ENCODE data around the gene PDE4B. TPM values are rescaled to one million over a fixed set of nuclear protein-coding genes. Genes with fewer than 3 reads are reported as not detected.

The PDE4B gene
- total RNA-seq, 1 donor from 2014 or later, result 0.29 TPM

DNA sequence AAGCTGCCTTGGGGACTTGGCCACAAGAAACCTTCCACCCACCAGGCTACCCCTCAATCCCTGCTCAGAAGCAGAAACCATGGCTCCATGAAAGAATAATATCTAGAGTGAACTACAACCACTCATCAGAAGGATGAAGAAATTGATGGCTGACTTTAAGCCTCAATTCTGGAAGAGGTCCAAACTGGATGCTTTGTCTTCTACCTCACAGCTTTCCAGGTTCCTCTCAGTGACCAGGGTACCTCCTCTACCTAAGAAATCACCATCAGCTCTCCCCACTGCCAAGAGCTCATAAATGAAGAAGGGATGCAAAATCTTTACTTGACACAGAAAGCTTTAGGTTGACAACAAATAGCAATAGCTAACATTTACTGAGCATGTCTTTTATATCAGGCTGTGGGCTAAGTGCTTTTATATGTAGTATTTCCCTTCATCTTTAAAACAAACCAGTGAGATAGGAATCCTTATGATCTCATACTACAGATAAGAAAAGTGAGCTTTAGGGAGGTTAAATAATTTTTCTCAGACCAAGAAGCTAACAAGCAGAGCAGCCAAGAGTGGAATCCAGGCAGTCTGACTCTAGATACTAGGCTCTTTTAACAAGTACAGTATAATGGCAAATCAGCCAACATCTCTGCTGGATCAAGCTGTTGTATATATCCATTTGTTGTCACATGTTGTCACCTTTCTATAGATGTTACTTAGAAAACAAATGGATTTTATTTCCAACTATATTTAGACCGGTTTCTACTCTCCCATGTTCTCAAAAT is 498.3 kb downstream of the PDE4B start:
- TF ChIP-seq, protein P1, sequence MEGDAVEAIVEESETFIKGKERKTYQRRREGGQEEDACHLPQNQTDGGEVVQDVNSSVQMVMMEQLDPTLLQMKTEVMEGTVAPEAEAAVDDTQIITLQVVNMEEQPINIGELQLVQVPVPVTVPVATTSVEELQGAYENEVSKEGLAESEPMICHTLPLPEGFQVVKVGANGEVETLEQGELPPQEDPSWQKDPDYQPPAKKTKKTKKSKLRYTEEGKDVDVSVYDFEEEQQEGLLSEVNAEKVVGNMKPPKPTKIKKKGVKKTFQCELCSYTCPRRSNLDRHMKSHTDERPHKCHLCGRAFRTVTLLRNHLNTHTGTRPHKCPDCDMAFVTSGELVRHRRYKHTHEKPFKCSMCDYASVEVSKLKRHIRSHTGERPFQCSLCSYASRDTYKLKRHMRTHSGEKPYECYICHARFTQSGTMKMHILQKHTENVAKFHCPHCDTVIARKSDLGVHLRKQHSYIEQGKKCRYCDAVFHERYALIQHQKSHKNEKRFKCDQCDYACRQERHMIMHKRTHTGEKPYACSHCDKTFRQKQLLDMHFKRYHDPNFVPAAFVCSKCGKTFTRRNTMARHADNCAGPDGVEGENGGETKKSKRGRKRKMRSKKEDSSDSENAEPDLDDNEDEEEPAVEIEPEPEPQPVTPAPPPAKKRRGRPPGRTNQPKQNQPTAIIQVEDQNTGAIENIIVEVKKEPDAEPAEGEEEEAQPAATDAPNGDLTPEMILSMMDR (IDR thresholded peaks at IDR 0.05; ENCODE audit: unreplicated experiment), result no peak
- Mint-ChIP-seq H3K27ac (no peak overlapping the region), H3K27me3 (peaks cover 9% of the 10 kb centered on the region), H3K4me3 (ENCODE audit: low read depth) (no peak overlapping the region), H3K36me3 (ENCODE audit: insufficient read depth) (no peaks in the 10 kb centered on the region), H3K9me3 (ENCODE audit: low read depth) (no peaks in the 10 kb centered on the region), H3K4me1 (ENCODE audit: low read depth) (peaks cover 2% of the 10 kb centered on the region)
- DNase-seq (ENCODE audit: low spot score, unreplicated experiment), result no peak

- peaks cover 2% of the 10 kb centered on the region for H3K4me1 Mint-ChIP-seq (ENCODE audit: low read depth)
- no peak for DNase-seq (ENCODE audit: low spot score, unreplicated experiment)
- no peak overlapping the region for H3K4me3 Mint-ChIP-seq (ENCODE audit: low read depth)
- no peak overlapping the region for H3K27ac Mint-ChIP-seq
- TF ChIP-seq, protein P1 (IDR thresholded peaks at IDR 0.05; ENCODE audit: unreplicated experiment), result no peak
- peaks cover 9% of the 10 kb centered on the region for H3K27me3 Mint-ChIP-seq
- H3K9me3 Mint-ChIP-seq (ENCODE audit: low read depth), result no peaks in the 10 kb centered on the region
- no peaks in the 10 kb centered on the region for H3K36me3 Mint-ChIP-seq (ENCODE audit: insufficient read depth)
These were observed 498.8 kb downstream of the PDE4B start for GRCh38 chr1:66291531-66291864.

GRCh38 chr1:66292305-66292704 is 499.6 kb downstream of the PDE4B start:
- Mint-ChIP-seq H3K27me3 (peaks cover 9% of the 10 kb centered on the region), H3K4me1 (ENCODE audit: low read depth) (peaks cover 7% of the 10 kb centered on the region), H3K36me3 (ENCODE audit: insufficient read depth) (no peaks in the 10 kb centered on the region), H3K27ac (no peak overlapping the region), H3K4me3 (ENCODE audit: low read depth) (no peak overlapping the region), H3K9me3 (ENCODE audit: low read depth) (no peaks in the 10 kb centered on the region)
- TF ChIP-seq, protein P1 (IDR thresholded peaks at IDR 0.05; ENCODE audit: unreplicated experiment), result no peak
- no peak for DNase-seq (ENCODE audit: low spot score, unreplicated experiment)

GRCh38 chr1:66292944-66293343 is 500.2 kb downstream of the PDE4B start:
- Mint-ChIP-seq H3K4me1 (ENCODE audit: low read depth) (peaks cover 7% of the 10 kb centered on the region), H3K9me3 (ENCODE audit: low read depth) (no peaks in the 10 kb centered on the region), H3K27ac (no peak overlapping the region), H3K36me3 (ENCODE audit: insufficient read depth) (no peaks in the 10 kb centered on the region), H3K4me3 (ENCODE audit: low read depth) (no peak overlapping the region), H3K27me3 (peaks cover 9% of the 10 kb centered on the region)
- TF ChIP-seq, protein P1 (IDR thresholded peaks at IDR 0.05; ENCODE audit: unreplicated experiment), result no peak
- no peak for DNase-seq (ENCODE audit: low spot score, unreplicated experiment)

GRCh38 chr1:66294707-66295370 is 502.1 kb downstream of the PDE4B start:
- Mint-ChIP-seq H3K36me3 (ENCODE audit: insufficient read depth) (no peaks in the 10 kb centered on the region), H3K9me3 (ENCODE audit: low read depth) (no peaks in the 10 kb centered on the region), H3K4me1 (ENCODE audit: low read depth) (peaks cover 7% of the 10 kb centered on the region), H3K4me3 (ENCODE audit: low read depth) (no peak overlapping the region), H3K27ac (no peak overlapping the region), H3K27me3 (peaks cover 6% of the 10 kb centered on the region)
- no peak for DNase-seq (ENCODE audit: low spot score, unreplicated experiment)
- TF ChIP-seq, protein P1 (IDR thresholded peaks at IDR 0.05; ENCODE audit: unreplicated experiment), result no peak

All from progenitor cell of endocrine pancreas (in vitro differentiated cells).